Fibroblast of mammary gland (primary cell): ENCODE results near the gene UFSP1.

ENCODE experiments used
- DNase-seq: peaks from one replicate; pipeline ENCODE4 v3.0.0-alpha.2; 2010; ENCODE audit warnings: low read depth
- H3K4me3 ChIP-seq: 2 replicates; pipeline ENCODE4 v1.5.1; 2011; ENCODE audit warnings: low read depth, mild to moderate bottlenecking, low read length, moderate library complexity; ENCODE audit not compliant: control insufficient read depth
- CTCF ChIP-seq: conservative IDR thresholded peaks from 2 replicates; pipeline ENCODE4 v1.5.1; 2011; ENCODE audit warnings: low read depth, low read length, inconsistent platforms; ENCODE audit not compliant: control insufficient read depth, insufficient read depth

The UFSP1 gene

GRCh38 chr7:100873599-100874299 lies 15.8 kb downstream of the UFSP1 start:
- TF ChIP-seq CTCF, result no peak
- H3K4me3 ChIP-seq, result peak overlapping the region; percentile 90
- DNase-seq, result no peak

GRCh38 chr7:100867776-100868485 lies 21.6 kb downstream of the UFSP1 start:
- H3K4me3 ChIP-seq, result peak overlapping the region; percentile 88
- TF ChIP-seq CTCF, result no peak
- DNase-seq, result no peak

GRCh38 chr7:100867040-100867775 lies 22.3 kb downstream of the UFSP1 start, which contains the start of gene TRIP6:
TSS of gene TRIP6 (plus strand) at chr7:100867387. CDS start at chr7:100867498, 111 bp downstream.
- H3K4me3 ChIP-seq, result peak within 1 kb of the TSS; percentile 88
- DNase-seq, result peak; percentile 94
- no peak for TF ChIP-seq CTCF

GRCh38 chr7:100866729-100867039 lies 22.8 kb downstream of the UFSP1 start:
- DNase-seq, result no peak
- no peak for TF ChIP-seq CTCF
- peak overlapping the region; percentile 88 for H3K4me3 ChIP-seq

- no peak for TF ChIP-seq CTCF
- no peak overlapping the region for H3K4me3 ChIP-seq
- DNase-seq, result no peak
Observed at GRCh38 chr7:100865938-100866728, 23.4 kb downstream of the UFSP1 start.

GRCh38 chr7:100865372-100865911 lies 24.1 kb downstream of the UFSP1 start:
- H3K4me3 ChIP-seq, result no peak overlapping the region
- DNase-seq, result no peak
- TF ChIP-seq CTCF, result no peak
